Measurements from ENCODE around the gene MED25. TPM values are rescaled to one million over a fixed set of nuclear protein-coding genes. Genes with fewer than 3 reads are reported as not detected.

The MED25 gene
- total and polyA plus RNA-seq, 5 donors from 2014 or later, result 12.7 to 67.9 (median 21.6) TPM

DNA sequence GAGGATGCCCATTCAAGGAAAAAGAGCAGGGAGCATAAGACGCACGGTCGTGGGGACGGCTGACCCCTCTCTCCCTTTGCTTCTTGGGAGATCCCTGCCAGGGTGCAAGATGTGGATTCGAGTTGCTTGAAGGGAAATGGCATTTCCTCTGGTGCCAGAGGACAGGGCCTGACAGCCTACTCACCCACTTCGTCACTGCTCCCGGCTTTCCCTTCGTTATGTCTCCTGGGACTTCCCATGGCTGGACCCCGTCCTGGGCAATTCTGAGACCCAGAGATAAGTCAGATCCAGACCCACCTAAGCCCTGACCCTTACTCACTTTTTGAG is 60.6 kb downstream of the MED25 start:
- Mint-ChIP-seq H3K27me3 (no peaks in the 10 kb centered on the region), H3K4me1 (peaks cover 0 to 40% (median 8%) of the 10 kb centered on the region in 4 donors), H3K36me3 (peaks cover 10% of the 10 kb centered on the region), H3K9me3 (no peaks in the 10 kb centered on the region), H3K4me3 (peak overlapping the region in 1 of 4 donors; percentile 52), H3K27ac (peak overlapping the region in 1 of 3 donors; percentile 52)
- Histone ChIP-seq H3K27ac (ENCODE audit: insufficient read depth, low read length, poor library complexity, severe bottlenecking) (peak overlapping the region; percentile 99), H3K27me3 (ENCODE audit: control insufficient read depth, insufficient read depth, low read length) (no peaks in the 10 kb centered on the region), H3K4me3 (ENCODE audit: low read depth, low read length) (peak overlapping the region; percentile 74), H3K9me3 (ENCODE audit: control insufficient read depth in 2 of 2, low read length in 2 of 2) (no peaks in the 10 kb centered on the region), H3K4me1 (ENCODE audit: control insufficient read depth, insufficient read depth, low read length, poor library complexity, severe bottlenecking) (peaks cover 22% of the 10 kb centered on the region), H3K36me3 (ENCODE audit: control insufficient read depth, insufficient read depth, low read length) (peaks cover 34% of the 10 kb centered on the region)
- no peak for DNase-seq
- ATAC-seq (ENCODE audit: low read depth in 2 of 2), result no peak

DNA sequence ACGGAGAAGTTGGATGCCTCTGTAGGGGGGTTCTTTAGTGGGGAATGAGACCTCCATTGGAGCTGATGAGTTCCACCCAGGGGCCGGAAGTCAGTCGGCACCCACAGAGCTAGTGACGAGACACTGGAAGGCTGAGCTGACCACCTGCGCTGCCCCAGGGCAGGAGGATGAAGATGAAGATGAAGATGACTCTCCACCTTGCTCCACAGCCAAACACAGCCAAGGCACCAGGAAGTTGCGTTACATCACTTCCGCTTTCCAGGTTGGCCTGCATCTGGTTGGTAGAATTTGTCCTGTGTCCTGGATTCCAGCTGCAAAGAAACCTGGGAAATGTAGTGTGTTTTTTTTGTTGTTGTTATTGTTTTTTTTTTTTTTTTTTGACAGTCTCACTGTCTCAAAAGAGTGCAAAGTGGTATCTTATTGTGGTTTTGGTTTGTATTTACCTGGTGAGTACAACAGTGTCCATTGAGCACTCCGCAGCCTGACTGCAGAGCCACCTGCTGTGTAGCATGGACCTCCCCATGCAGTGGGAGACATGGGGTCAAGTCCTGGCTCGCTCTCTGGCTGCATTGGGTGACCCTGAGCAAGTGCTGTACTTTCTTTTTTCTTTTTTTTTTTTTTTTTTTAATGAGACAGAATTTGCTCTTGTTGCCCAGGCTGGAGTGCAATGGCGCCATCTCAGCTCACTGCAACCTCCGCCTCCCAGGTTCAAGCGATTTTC is 61.3 kb downstream of the MED25 start:
- H3K4me3 ChIP-seq (ENCODE audit: low read depth, low read length), result no peak overlapping the region
- Mint-ChIP-seq H3K36me3 (peaks cover 12% of the 10 kb centered on the region), H3K9me3 (no peaks in the 10 kb centered on the region), H3K4me3 (peak overlapping the region in 3 of 4 donors; percentile 28 to 52 (median 41)), H3K27ac (peak overlapping the region in 1 of 3 donors; percentile 71), H3K27me3 (no peaks in the 10 kb centered on the region), H3K4me1 (peaks cover 0 to 34% (median 8%) of the 10 kb centered on the region in 4 donors)
- peak in 1 of 3 donors; percentile 41 for DNase-seq
- no peak for ATAC-seq (ENCODE audit: low read depth in 2 of 2)
- H3K36me3 ChIP-seq (ENCODE audit: control insufficient read depth, insufficient read depth, low read length), result peaks cover 41% of the 10 kb centered on the region
- no peak overlapping the region for H3K27ac ChIP-seq (ENCODE audit: insufficient read depth, low read length, poor library complexity, severe bottlenecking)
- peaks cover 22% of the 10 kb centered on the region for H3K4me1 ChIP-seq (ENCODE audit: control insufficient read depth, insufficient read depth, low read length, poor library complexity, severe bottlenecking)
- no peaks in the 10 kb centered on the region for H3K9me3 ChIP-seq (ENCODE audit: control insufficient read depth in 2 of 2, low read length in 2 of 2)
- no peaks in the 10 kb centered on the region for H3K27me3 ChIP-seq (ENCODE audit: control insufficient read depth, insufficient read depth, low read length)

DNA sequence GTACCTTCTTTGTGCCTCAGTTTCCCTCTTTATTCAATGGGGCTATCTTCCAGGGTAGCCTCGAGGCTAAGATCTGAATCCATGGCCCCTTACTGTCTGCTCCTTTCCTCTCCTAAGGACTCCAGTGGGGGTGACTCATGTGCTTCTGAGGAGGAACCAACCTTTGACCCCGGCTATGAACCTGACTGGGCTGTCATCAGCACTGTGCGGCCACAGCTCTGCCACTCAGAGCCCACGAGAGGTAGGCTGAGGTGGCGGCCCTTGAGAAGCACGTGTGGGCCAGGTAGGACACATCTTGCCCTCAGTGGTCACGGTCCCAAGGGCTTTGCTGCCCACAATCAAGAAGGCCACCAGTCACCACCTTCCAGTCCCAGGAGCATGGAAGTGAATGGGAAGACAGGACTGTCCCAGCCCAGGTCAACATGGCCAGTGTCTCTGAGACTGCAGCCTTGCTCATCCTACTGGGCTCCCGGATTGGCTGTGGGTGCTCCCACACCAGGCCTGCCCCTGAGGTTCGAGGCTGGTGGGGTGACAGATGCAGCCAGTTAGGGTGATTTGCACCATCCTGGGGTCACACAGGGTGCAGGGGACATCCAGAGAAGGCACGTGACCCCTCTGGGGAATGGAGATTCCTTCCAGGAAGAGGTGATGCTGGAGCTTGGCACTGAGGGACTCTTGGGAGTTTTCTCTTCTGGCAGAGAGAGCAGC is 62.2 kb downstream of the MED25 start:
- H3K4me1 ChIP-seq (ENCODE audit: control insufficient read depth, insufficient read depth, low read length, poor library complexity, severe bottlenecking), result peaks cover 21% of the 10 kb centered on the region
- peaks cover 46% of the 10 kb centered on the region for H3K36me3 ChIP-seq (ENCODE audit: control insufficient read depth, insufficient read depth, low read length)
- H3K27ac ChIP-seq (ENCODE audit: insufficient read depth, low read length, poor library complexity, severe bottlenecking), result no peak overlapping the region
- Mint-ChIP-seq H3K4me1 (peaks cover 0 to 26% (median 8%) of the 10 kb centered on the region in 4 donors), H3K27me3 (no peaks in the 10 kb centered on the region), H3K9me3 (no peaks in the 10 kb centered on the region), H3K27ac (no peak overlapping the region), H3K4me3 (peak overlapping the region in 1 of 4 donors; percentile 28), H3K36me3 (peaks cover 18% of the 10 kb centered on the region)
- DNase-seq (no peak), ATAC-seq (ENCODE audit: low read depth in 2 of 2) (no peak)
- no peaks in the 10 kb centered on the region for H3K27me3 ChIP-seq (ENCODE audit: control insufficient read depth, insufficient read depth, low read length)
- no peaks in the 10 kb centered on the region for H3K9me3 ChIP-seq (ENCODE audit: control insufficient read depth in 2 of 2, low read length in 2 of 2)
- no peak overlapping the region for H3K4me3 ChIP-seq (ENCODE audit: low read depth, low read length)

DNA sequence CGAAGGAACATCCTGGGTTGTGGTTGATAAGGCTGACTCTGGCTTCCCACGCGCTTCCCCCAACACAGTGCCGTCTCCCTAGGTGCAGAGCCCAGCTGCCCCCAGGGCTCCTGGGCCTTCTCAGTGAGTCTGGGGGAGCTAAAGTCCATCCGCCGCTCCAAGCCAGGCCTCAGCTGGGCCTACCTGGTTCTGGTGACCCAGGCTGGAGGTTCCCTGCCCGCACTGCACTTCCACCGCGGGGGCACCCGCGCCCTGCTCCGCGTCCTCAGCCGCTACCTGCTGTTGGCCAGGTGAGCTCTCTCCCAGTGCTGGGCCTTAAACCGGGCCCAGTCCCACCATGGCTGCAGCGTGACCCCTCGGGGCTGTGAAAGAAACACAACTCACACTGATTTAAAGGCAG is 63.1 kb downstream of the MED25 start:
- Histone ChIP-seq H3K4me1 (ENCODE audit: control insufficient read depth, insufficient read depth, low read length, poor library complexity, severe bottlenecking) (peaks cover 13% of the 10 kb centered on the region), H3K27me3 (ENCODE audit: control insufficient read depth, insufficient read depth, low read length) (no peaks in the 10 kb centered on the region), H3K36me3 (ENCODE audit: control insufficient read depth, insufficient read depth, low read length) (peaks cover 46% of the 10 kb centered on the region), H3K4me3 (ENCODE audit: low read depth, low read length) (no peak overlapping the region), H3K9me3 (ENCODE audit: control insufficient read depth in 2 of 2, low read length in 2 of 2) (no peaks in the 10 kb centered on the region), H3K27ac (ENCODE audit: insufficient read depth, low read length, poor library complexity, severe bottlenecking) (no peak overlapping the region)
- Mint-ChIP-seq H3K4me1 (peaks cover 0 to 20% (median 7%) of the 10 kb centered on the region in 4 donors), H3K27ac (peak overlapping the region in 1 of 3 donors; percentile 65), H3K4me3 (no peak overlapping the region), H3K36me3 (peaks cover 18% of the 10 kb centered on the region), H3K27me3 (no peaks in the 10 kb centered on the region), H3K9me3 (no peaks in the 10 kb centered on the region)
- ATAC-seq (ENCODE audit: low read depth in 2 of 2) (no peak), DNase-seq (no peak)

DNA sequence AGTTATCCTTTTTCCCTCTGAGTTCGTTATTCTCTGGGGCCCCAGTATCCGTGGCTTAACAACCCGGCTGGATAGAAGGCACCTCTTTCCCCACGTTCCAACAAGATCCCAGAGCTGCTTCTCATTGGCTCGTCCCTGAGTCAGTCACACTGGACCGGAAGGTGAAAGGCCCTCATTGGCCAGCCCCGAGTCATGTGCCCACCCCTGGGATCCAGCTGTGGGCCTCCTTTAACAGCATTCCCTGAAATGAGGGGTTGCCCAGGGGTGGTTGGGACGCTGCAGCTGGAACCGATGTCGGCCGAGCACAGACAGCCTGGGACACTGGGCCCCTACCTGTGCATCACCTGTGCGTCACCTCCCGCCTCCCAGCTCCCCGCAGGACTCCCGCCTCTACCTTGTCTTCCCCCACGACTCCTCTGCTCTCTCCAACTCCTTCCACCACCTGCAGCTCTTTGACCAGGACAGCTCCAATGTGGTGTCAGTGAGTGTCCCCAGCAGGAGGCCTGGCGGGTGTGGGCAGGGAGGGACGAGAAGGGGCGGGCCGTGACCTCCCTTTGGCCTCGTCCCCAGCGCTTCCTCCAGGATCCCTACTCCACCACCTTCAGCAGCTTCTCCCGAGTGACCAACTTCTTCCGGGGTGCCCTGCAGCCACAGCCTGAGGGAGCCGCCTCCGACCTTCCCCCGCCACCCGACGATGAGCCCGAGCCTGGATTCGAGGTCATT is 63.7 kb downstream of the MED25 start:
- Histone ChIP-seq H3K27ac (ENCODE audit: insufficient read depth, low read length, poor library complexity, severe bottlenecking) (no peak overlapping the region), H3K9me3 (ENCODE audit: control insufficient read depth in 2 of 2, low read length in 2 of 2) (no peaks in the 10 kb centered on the region), H3K4me3 (ENCODE audit: low read depth, low read length) (no peak overlapping the region), H3K4me1 (ENCODE audit: control insufficient read depth, insufficient read depth, low read length, poor library complexity, severe bottlenecking) (peaks cover 13% of the 10 kb centered on the region), H3K27me3 (ENCODE audit: control insufficient read depth, insufficient read depth, low read length) (no peaks in the 10 kb centered on the region), H3K36me3 (ENCODE audit: control insufficient read depth, insufficient read depth, low read length) (peaks cover 46% of the 10 kb centered on the region)
- peaks cover 18% of the 10 kb centered on the region for H3K36me3 Mint-ChIP-seq
- H3K9me3 Mint-ChIP-seq, result no peaks in the 10 kb centered on the region
- no peaks in the 10 kb centered on the region for H3K27me3 Mint-ChIP-seq
- ATAC-seq (ENCODE audit: low read depth in 2 of 2), result no peak
- no peak overlapping the region for H3K4me3 Mint-ChIP-seq
- peak overlapping the region in 1 of 3 donors; percentile 65 for H3K27ac Mint-ChIP-seq
- DNase-seq, result no peak
- peaks cover 0 to 22% (median 7%) of the 10 kb centered on the region in 4 donors for H3K4me1 Mint-ChIP-seq

DNA sequence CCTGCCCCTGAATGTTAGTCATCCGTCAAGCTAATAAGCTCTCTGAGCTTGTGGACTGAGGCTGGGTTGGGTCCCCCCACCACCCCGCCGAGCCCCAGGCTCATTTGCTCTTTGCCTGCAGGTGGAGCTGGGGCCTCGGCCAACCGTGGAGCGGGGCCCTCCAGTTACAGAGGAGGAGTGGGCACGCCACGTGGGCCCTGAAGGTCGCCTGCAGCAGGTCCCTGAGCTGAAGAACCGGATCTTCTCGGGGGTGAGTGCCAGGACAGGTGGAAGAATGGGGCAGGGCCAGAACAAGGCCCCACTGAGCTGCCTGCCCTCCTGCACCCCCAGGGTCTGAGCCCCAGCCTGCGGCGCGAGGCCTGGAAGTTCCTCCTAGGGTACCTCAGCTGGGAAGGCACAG is 64.6 kb downstream of the MED25 start:
- H3K4me3 ChIP-seq (ENCODE audit: low read depth, low read length), result no peak overlapping the region
- H3K4me1 ChIP-seq (ENCODE audit: control insufficient read depth, insufficient read depth, low read length, poor library complexity, severe bottlenecking), result peaks cover 13% of the 10 kb centered on the region
- Mint-ChIP-seq H3K36me3 (peaks cover 18% of the 10 kb centered on the region), H3K27me3 (no peaks in the 10 kb centered on the region), H3K9me3 (no peaks in the 10 kb centered on the region), H3K4me1 (peaks cover 0 to 22% (median 7%) of the 10 kb centered on the region in 4 donors), H3K4me3 (no peak overlapping the region), H3K27ac (no peak overlapping the region)
- ATAC-seq (ENCODE audit: low read depth in 2 of 2) (no peak), DNase-seq (no peak)
- H3K9me3 ChIP-seq (ENCODE audit: control insufficient read depth in 2 of 2, low read length in 2 of 2), result no peaks in the 10 kb centered on the region
- H3K27me3 ChIP-seq (ENCODE audit: control insufficient read depth, insufficient read depth, low read length), result no peaks in the 10 kb centered on the region
- peaks cover 46% of the 10 kb centered on the region for H3K36me3 ChIP-seq (ENCODE audit: control insufficient read depth, insufficient read depth, low read length)
- H3K27ac ChIP-seq (ENCODE audit: insufficient read depth, low read length, poor library complexity, severe bottlenecking), result no peak overlapping the region

DNA sequence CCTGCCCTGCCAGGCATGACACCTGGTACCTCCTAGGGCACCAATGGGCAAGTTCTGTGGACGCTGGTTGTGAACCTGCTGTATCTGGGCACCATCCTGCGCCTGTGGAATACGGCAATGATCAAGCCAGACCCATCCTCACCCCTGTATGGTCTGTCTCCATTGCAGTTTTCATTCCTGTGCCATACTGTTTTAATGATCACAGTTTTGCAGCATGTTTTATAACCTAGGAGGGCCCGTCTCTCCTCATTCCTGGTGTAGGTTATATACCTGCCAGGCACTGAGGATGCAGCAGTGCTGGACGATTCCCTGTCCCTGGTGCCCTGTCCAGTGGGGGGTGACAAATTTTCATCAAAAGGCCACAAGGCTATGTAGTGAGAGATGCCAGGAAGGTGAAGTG is 65.0 kb downstream of the MED25 start:
- Mint-ChIP-seq H3K36me3 (peaks cover 16% of the 10 kb centered on the region), H3K4me3 (peak overlapping the region in 1 of 4 donors; percentile 77), H3K9me3 (no peaks in the 10 kb centered on the region), H3K27ac (peak overlapping the region in 1 of 3 donors; percentile 62), H3K4me1 (peaks cover 0 to 19% (median 5%) of the 10 kb centered on the region in 4 donors), H3K27me3 (no peaks in the 10 kb centered on the region)
- no peak for ATAC-seq (ENCODE audit: low read depth in 2 of 2)
- peaks cover 9% of the 10 kb centered on the region for H3K4me1 ChIP-seq (ENCODE audit: control insufficient read depth, insufficient read depth, low read length, poor library complexity, severe bottlenecking)
- H3K27ac ChIP-seq (ENCODE audit: insufficient read depth, low read length, poor library complexity, severe bottlenecking), result no peak overlapping the region
- no peaks in the 10 kb centered on the region for H3K9me3 ChIP-seq (ENCODE audit: control insufficient read depth in 2 of 2, low read length in 2 of 2)
- H3K36me3 ChIP-seq (ENCODE audit: control insufficient read depth, insufficient read depth, low read length), result peaks cover 46% of the 10 kb centered on the region
- no peaks in the 10 kb centered on the region for H3K27me3 ChIP-seq (ENCODE audit: control insufficient read depth, insufficient read depth, low read length)
- H3K4me3 ChIP-seq (ENCODE audit: low read depth, low read length), result no peak overlapping the region
- DNase-seq, result no peak

Measured in CD4-positive, CD25-positive, alpha-beta regulatory T cell (primary cell).